T follicular helper cell (primary cell): ENCODE measurements around the gene BEST2.

Experiments
- DNase-seq: peaks from one replicate; pipeline ENCODE4 v3.0.0-alpha.2; 2020; ENCODE audit warnings: low read depth

Gene BEST2

GRCh38 chr19:12769689-12770088 is 18.1 kb downstream of the BEST2 start:
- DNase-seq, result no peak

- no peak for DNase-seq
Measured at GRCh38 chr19:12770922-12771321, 19.3 kb downstream of the BEST2 start.

- no peak for DNase-seq
Measured at GRCh38 chr19:12772323-12772722, 20.7 kb downstream of the BEST2 start.

GRCh38 chr19:12773571-12773970 is 22.0 kb downstream of the BEST2 start:
- no peak for DNase-seq

GRCh38 chr19:12774588-12775555 is 23.3 kb downstream of the BEST2 start, which contains the start of gene HOOK2:
Gene HOOK2, minus strand, starts transcription at chr19:12775552. Its CDS starts 103 bp downstream, at chr19:12775449.
- no peak for DNase-seq

GRCh38 chr19:12777217-12778016 is 25.8 kb downstream of the BEST2 start:
- peak; percentile 70 for DNase-seq

GRCh38 chr19:12778017-12778904 is 26.7 kb downstream of the BEST2 start:
- DNase-seq, result no peak

- DNase-seq, result no peak
Measured at GRCh38 chr19:12778905-12779161, 27.2 kb downstream of the BEST2 start.

- no peak for DNase-seq
Measured at GRCh38 chr19:12779162-12779993, 27.8 kb downstream of the BEST2 start.

- no peak for DNase-seq
Measured at GRCh38 chr19:12782174-12782423, 30.5 kb downstream of the BEST2 start.

GRCh38 chr19:12782424-12783290 is 31.1 kb downstream of the BEST2 start:
- DNase-seq, result peak; percentile 97

GRCh38 chr19:12783291-12783848 is 31.8 kb downstream of the BEST2 start:
- DNase-seq, result no peak

GRCh38 chr19:12783849-12784393 is 32.3 kb downstream of the BEST2 start:
- DNase-seq, result no peak

GRCh38 chr19:12784394-12784870 is 32.8 kb downstream of the BEST2 start:
- no peak for DNase-seq

- DNase-seq, result no peak
Measured at GRCh38 chr19:12784871-12785430, 33.4 kb downstream of the BEST2 start.

GRCh38 chr19:12785431-12786031 is 33.9 kb downstream of the BEST2 start:
- DNase-seq, result no peak

GRCh38 chr19:12786141-12786870 is 34.7 kb downstream of the BEST2 start:
- no peak for DNase-seq

GRCh38 chr19:12786952-12787351 is 35.4 kb downstream of the BEST2 start:
- no peak for DNase-seq
